NCI-H524 (cell line): ENCODE data around the gene HOXA9.

Source experiments
- DNase-seq, 2 experiments: peaks; one replicate each; lab custom pipeline; 2025; lab: John Stamatoyannopoulos, UW

Gene HOXA9

GRCh38 chr7:27200761-27201579, 35.6 kb upstream of the HOXA9 start:
- peak in 1 of 2 experiments; percentile 54 for DNase-seq

- DNase-seq: peak; percentile 53 to 73
Observed at GRCh38 chr7:27199849-27200760, 34.8 kb upstream of the HOXA9 start, which contains the start of gene HOXA13. Gene HOXA13 (minus strand): TSS chr7:27200091. CDS start chr7:27200077, 14 bp downstream.

GRCh38 chr7:27198871-27199801, 33.8 kb upstream of the HOXA9 start:
- DNase-seq: peak; percentile 7 to 32

GRCh38 chr7:27198138-27198841, 33.0 kb upstream of the HOXA9 start:
- no peak for DNase-seq

- DNase-seq: no peak
Observed at GRCh38 chr7:27197137-27198042, 32.1 kb upstream of the HOXA9 start.

- peak; percentile 48 to 72 for DNase-seq
Observed at GRCh38 chr7:27196287-27196767, 31.0 kb upstream of the HOXA9 start.

- DNase-seq: no peak
Observed at GRCh38 chr7:27194686-27195379, 29.5 kb upstream of the HOXA9 start.

- DNase-seq: no peak
Observed at GRCh38 chr7:27194002-27194352, 28.6 kb upstream of the HOXA9 start.

- no peak for DNase-seq
Observed at GRCh38 chr7:27193335-27194001, 28.1 kb upstream of the HOXA9 start.

- DNase-seq: no peak
Observed at GRCh38 chr7:27192546-27193334, 27.4 kb upstream of the HOXA9 start.

- no peak for DNase-seq
Observed at GRCh38 chr7:27191833-27192545, 26.7 kb upstream of the HOXA9 start.

- DNase-seq: no peak
Observed at GRCh38 chr7:27191161-27191731, 25.9 kb upstream of the HOXA9 start.

GRCh38 chr7:27189997-27190748, 24.8 kb upstream of the HOXA9 start:
- DNase-seq: peak; percentile 80 to 89

GRCh38 chr7:27189295-27189996, 24.1 kb upstream of the HOXA9 start:
- DNase-seq: no peak
